K562 (cell line): ENCODE results near the gene SIRT4. TPM values are rescaled to one million over a fixed set of nuclear protein-coding genes. Genes with fewer than 3 reads are reported as not detected.
"Not testable (repeated sequence)": the region's sequence is repeated elsewhere in the genome, so short reads cannot be mapped to it uniquely, and the experiment has no call there.

Source experiments
- ATAC-seq: fragments of 200-7000 bp; cut with Tn5 transposase; 3 replicates; pipeline ENCODE4 v1.9.1; 2020; ENCODE audit warnings: moderate library complexity
- BruUV-seq: library from RNA; stranded (reverse); fragments of 400-500 nt; replicated peaks from 2 replicates; lab custom pipeline; 2021; lab: Mats Ljungman, UMichigan
- CTCF ChIA-PET: fragments of 300-600 bp; formaldehyde crosslinking; extraction: SDS; loops from one replicate; lab custom pipeline; 2021; ENCODE audit warnings: low intra/inter-chr PET ratio; lab: Yijun Ruan, JAX
- POLR2A ChIA-PET: fragments of 300-600, 350-650 bp; sonication (Branson Sonifier 250); formaldehyde crosslinking; extraction: SDS; loops from one replicate; lab custom pipeline; 2021; ENCODE audit warnings: antibody characterized with exemption, inconsistent platforms; lab: Yijun Ruan, JAX
- DNase-seq, 4 experiments: peaks; one replicate each; pipeline versions ENCODE4 v3.0.0 to v3.0.0-alpha.2; 2011 to 2018; ENCODE audit warnings: low spot score in 3 of 4, mixed read lengths in 3 of 4; ENCODE audit errors: extremely low read depth in 1 of 4
- FAIRE-seq: peaks from 2 replicates; lab custom pipeline; 2011; peaks lifted over from hg19 to GRCh38; lab: Jason Lieb, UNC
- H2AFZ ChIP-seq: 2 replicates; pipeline ENCODE4 v1.6.0; 2011; ENCODE audit warnings: low read depth, low read length, control low read depth, inconsistent platforms
- H3K27ac ChIP-seq: fragments of 200-600 bp; 3 replicates; pipeline ENCODE4 v1.8.0; 2011; ENCODE audit warnings: low read depth, mild to moderate bottlenecking, control low read depth, inconsistent platforms, low read length, moderate library complexity, mixed read lengths; ENCODE audit errors: extremely low read depth
- H3K27me3 ChIP-seq, 2 experiments: fragments of 300-600 bp in 1 of 2; 2 replicates in 1 of 2; 3 replicates in 1 of 2; pipeline versions ENCODE4 v1.6.0 to v1.8.0; 2011; ENCODE audit warnings: inconsistent platforms in 2 of 2, low read length in 2 of 2, mild to moderate bottlenecking in 1 of 2, mixed read lengths in 1 of 2, moderate library complexity in 1 of 2; ENCODE audit not compliant: control insufficient read depth in 2 of 2, insufficient read depth in 2 of 2
- H3K36me3 ChIP-seq: fragments of 300-600 bp; 3 replicates; pipeline ENCODE4 v1.8.0; 2011; ENCODE audit warnings: mild to moderate bottlenecking, low read length, inconsistent platforms; ENCODE audit not compliant: control insufficient read depth, insufficient read depth
- H3K4me1 ChIP-seq, 2 experiments: fragments of 200-600 bp in 1 of 2; replicated peaks in 1 of 2; 2 replicates in 1 of 2; 3 replicates in 1 of 2; pipeline versions ENCODE4 v1.5.1 to v1.8.0; 2011; ENCODE audit warnings: inconsistent platforms in 2 of 2, low read length in 2 of 2, mild to moderate bottlenecking in 1 of 2, mixed read lengths in 1 of 2, moderate library complexity in 1 of 2; ENCODE audit not compliant: control insufficient read depth in 2 of 2, insufficient read depth in 2 of 2
- H3K4me2 ChIP-seq: 2 replicates; pipeline ENCODE4 v1.6.1; 2011; ENCODE audit warnings: low read length, control low read depth, inconsistent platforms, mixed read lengths; ENCODE audit not compliant: insufficient read depth
- H3K4me3 ChIP-seq: fragments of 200-600 bp; sonication (generic), shearing (Covaris generic); 2 replicates; pipeline ENCODE4 v1.5.1; 2016; ENCODE audit warnings: control low read depth, inconsistent platforms
- H3K79me2 ChIP-seq: fragments of 200-600 bp; 3 replicates; pipeline ENCODE4 v1.8.0; 2011; ENCODE audit warnings: low read length, inconsistent platforms; ENCODE audit not compliant: control insufficient read depth, insufficient read depth
- H3K9ac ChIP-seq, 2 experiments: 2 replicates each; pipeline versions ENCODE4 v1.6.0 to v1.6.1; 2011; ENCODE audit warnings: low read depth in 2 of 2, low read length in 2 of 2, control low read depth in 1 of 2, inconsistent platforms in 1 of 2, mild to moderate bottlenecking in 1 of 2, mixed read lengths in 1 of 2; ENCODE audit not compliant: insufficient read depth in 1 of 2
- H3K9me1 ChIP-seq: one replicate; pipeline ENCODE4 v1.6.0; 2011; ENCODE audit warnings: inconsistent platforms, mild to moderate bottlenecking, low read length, moderate library complexity; ENCODE audit not compliant: control insufficient read depth, insufficient read depth
- H3K9me3 ChIP-seq: replicated peaks from 2 replicates; pipeline ENCODE4 v1.5.1; 2011; ENCODE audit warnings: low read depth, low read length, inconsistent platforms; ENCODE audit not compliant: control insufficient read depth, insufficient read depth
- H4K20me1 ChIP-seq: replicated peaks from 2 replicates; pipeline ENCODE4 v1.6.1; 2011; ENCODE audit warnings: low read length, inconsistent platforms, mixed read lengths; ENCODE audit not compliant: control insufficient read depth, insufficient read depth
- CTCF ChIP-seq, 3 experiments: IDR thresholded peaks in 2 of 3; conservative IDR thresholded peaks in 1 of 3; 2 replicates each; pipeline ENCODE4 v1.5.1; 2011 to 2012; ENCODE audit warnings: low read length in 3 of 3, mild to moderate bottlenecking in 3 of 3, control low read depth in 2 of 3, improper control_type of control experiment in 1 of 3, inconsistent platforms in 1 of 3, low read depth in 1 of 3, mixed read lengths in 1 of 3, moderate library complexity in 1 of 3; ENCODE audit not compliant: insufficient read depth in 2 of 3
- E2F6 ChIP-seq, 2 experiments: IDR thresholded peaks; 2 replicates each; pipeline ENCODE4 v1.6.1; 2011; ENCODE audit warnings: borderline replicate concordance in 1 of 2, control low read depth in 1 of 2, low read depth in 1 of 2, low read length in 1 of 2, mild to moderate bottlenecking in 1 of 2, mixed read lengths in 1 of 2, moderate library complexity in 1 of 2; ENCODE audit not compliant: insufficient read depth in 1 of 2, insufficient read length in 1 of 2, poor library complexity in 1 of 2, severe bottlenecking in 1 of 2; ENCODE audit errors: extremely low read depth in 1 of 2
- RAD21 ChIP-seq, 2 experiments: fragments of 250-450 bp in 1 of 2; fragments of 450-650 bp in 1 of 2; sonication (Bioruptor Pico) in 1 of 2; formaldehyde crosslinking in 1 of 2; IDR thresholded peaks in 1 of 2; conservative IDR thresholded peaks in 1 of 2; 2 replicates each; pipeline versions ENCODE4 v1.4.0 to v1.8.0; 2020 to 2022; ENCODE audit warnings: mild to moderate bottlenecking in 2 of 2, moderate library complexity in 1 of 2
- SMC3 ChIP-seq: conservative IDR thresholded peaks from 2 replicates; pipeline ENCODE4 v1.6.1; 2011; ENCODE audit warnings: low read depth, low read length, improper control_type of control experiment; ENCODE audit not compliant: insufficient read depth
- ZBTB33 ChIP-seq: sonication (generic); formaldehyde crosslinking; IDR thresholded peaks from 2 replicates; pipeline ENCODE4 v1.8.1; 2023; ENCODE audit warnings: mild to moderate bottlenecking, missing genetic modification reagents
- WGBS: fragments of 100-300 bp; shearing (Covaris generic); methylation state at CpG from one replicate; pipeline ENCODE4 v1.1.6; 2016; ENCODE audit warnings: low coverage, mixed read lengths; ENCODE audit not compliant: insufficient coverage; ENCODE audit errors: missing lambda C conversion rate; 5-methylcytosine and 5-hydroxymethylcytosine counted together
- in situ Hi-C: fragments of 300-500 bp; cut with MboI; formaldehyde crosslinking; loops from 4 replicates; pipeline ENCODE4 v1.15.0; 2018; ENCODE audit warnings: inconsistent platforms, mixed read lengths
- intact Hi-C: fragments of 100-400 bp; cut with micrococcal nuclease; formaldehyde crosslinking; loops from 2 replicates; pipeline ENCODE4 v1.14.2; 2022
- polyA plus RNA-seq, 8 experiments: library from polyadenylated mRNA; depleted of rRNA in 4 of 8; stranded (reverse) in 5 of 8; unstranded in 3 of 8; fragments of >200 nt; fragmentation: Nextera tagmentation in 2 of 8; fragmentation: Illumina TruSeq in 1 of 8; extraction: Ambion mirVana in 2 of 8; extraction: Trizol in 1 of 8; gene quantifications; 2 replicates each; pipeline versions ENCODE4 v1.2.1 to v1.2.3, GENCODE V29; 2011 to 2014; ENCODE audit warnings: inconsistent platforms in 1 of 8, missing spikeins in 1 of 8
- total RNA-seq, 7 experiments: library from RNA; depleted of rRNA in 6 of 7; stranded (reverse); fragments of >200 nt in 6 of 7; fragmentation: Illumina TruSeq in 2 of 7; extraction: Trizol in 2 of 7; gene quantifications; 2 replicates each; pipeline versions ENCODE4 v1.2.1 to v1.2.3, GENCODE V29; 2011 to 2021; ENCODE audit warnings: low replicate concordance in 1 of 7

Gene SIRT4
- total and polyA plus RNA-seq, 9 of the 15 experiments (the other 6 are each of a cell fraction or from before 2014, with no cell fraction given), result 0.86 to 5.2 (median 2.4) TPM

GRCh38 chr12:120335447-120335846 lies 33.3 kb downstream of the SIRT4 start:
- H4K20me1 ChIP-seq, H3K27ac ChIP-seq, BruUV-seq, H3K79me2 ChIP-seq, H3K9me1 ChIP-seq, intact Hi-C loops, H3K4me2 ChIP-seq, H3K9ac ChIP-seq, H3K4me1 ChIP-seq, H3K9me3 ChIP-seq, H3K4me3 ChIP-seq, H3K36me3 ChIP-seq, ATAC-seq: not testable (repeated sequence)
- WGBS, result 16% methylated on average over 12 of the region's 12 CpGs
- DNase-seq, result peak in 1 of 4 experiments; percentile 50
- ChIA-PET CTCF (interaction anchor here (0.6 kb wide), 1 partner anchor 75 kb away, joined by 3 read pairs; no protein-coding TSS in a partner anchor), POLR2A (interaction anchor here (0.5 kb wide), 1 partner anchor 134 kb away, joined by 3 read pairs; the partner anchor contains the start of gene RPLP0)
- H3K27me3 ChIP-seq, result peaks cover 11 to 18% of the 10 kb centered on the region in 2 experiments; a peak in 3 of 5 replicates
- TF ChIP-seq RAD21 (CRISPR knock-in tag; conservative IDR thresholded peaks at IDR 0.05 in 1 of 2, IDR thresholded peaks at IDR 0.05 in 1 of 2) (peak in 1 of 2 experiments; percentile 60; a peak in 2 of 4 replicates), CTCF (IDR thresholded peaks at IDR 0.05 in 2 of 3, conservative IDR thresholded peaks at IDR 0.05 in 1 of 3; ENCODE audit: insufficient read depth in 2 of 3, low read depth in 1 of 3, low read length in 3 of 3) (peak; percentile 60 to 66 (median 61)), E2F6 (IDR thresholded peaks at IDR 0.05; ENCODE audit: borderline replicate concordance in 1 of 2, extremely low read depth in 1 of 2, insufficient read depth in 1 of 2, insufficient read length in 1 of 2, low read depth in 1 of 2, low read length in 1 of 2, poor library complexity in 1 of 2, severe bottlenecking in 1 of 2) (peak in 1 of 2 experiments; percentile 34), SMC3 (peak; percentile 33; the same call in 1 of the 2 replicates), ZBTB33 (peak; percentile 81)
- H2AFZ ChIP-seq, result 0 out of 2 replicates have a peak overlapping the region, but pooled peaks have one; percentile 55
- FAIRE-seq, result peak; percentile 81
- in situ Hi-C loops, result loop anchor here (25.0 kb wide), 1 partner anchor 327 kb away; no protein-coding TSS in a partner anchor
